NCI-H2227 (cell line): ENCODE results near the gene NDRG4.
A peak's percentile ranks its signal among the peaks of the same experiment; 100 is the strongest.

ENCODE experiments used
- DNase-seq: peaks from one replicate; lab custom pipeline; 2025; ENCODE audit not compliant: unreplicated experiment; lab: John Stamatoyannopoulos, UW

Gene NDRG4

DNA sequence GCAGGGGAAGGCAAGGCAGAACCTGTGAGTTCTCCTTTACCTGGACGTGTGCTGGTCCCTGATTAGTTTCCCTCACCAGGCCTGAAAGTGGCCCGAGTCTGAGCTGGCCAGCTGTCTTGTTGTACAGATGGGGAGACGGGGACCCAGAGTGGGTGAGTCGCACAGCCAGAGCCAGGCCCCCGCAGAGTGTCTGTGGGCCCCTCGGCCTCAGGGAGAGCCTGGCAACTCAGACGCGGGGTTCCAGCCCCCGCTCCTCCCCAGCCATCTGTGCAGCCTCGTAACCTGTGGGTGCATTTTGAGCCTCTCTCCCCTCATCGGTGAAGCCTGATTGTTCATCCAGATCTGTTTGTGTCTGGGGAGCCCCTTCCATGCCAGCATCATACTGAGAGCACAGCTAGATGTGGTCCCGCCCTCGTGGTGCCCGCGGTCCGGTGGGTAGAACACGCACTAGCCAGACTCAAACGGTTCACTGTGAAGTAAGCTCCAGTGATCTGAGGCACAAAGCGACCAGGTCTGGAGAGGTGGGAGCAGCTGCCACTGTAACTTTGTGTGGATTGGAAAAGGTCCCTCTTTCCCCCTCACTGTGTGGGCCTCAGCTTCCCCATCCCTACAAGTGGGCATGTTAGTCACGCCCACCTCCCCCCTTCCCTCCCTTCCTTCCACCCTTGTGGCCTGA, 6.0 kb upstream of the NDRG4 start:
- no peak for DNase-seq

DNA sequence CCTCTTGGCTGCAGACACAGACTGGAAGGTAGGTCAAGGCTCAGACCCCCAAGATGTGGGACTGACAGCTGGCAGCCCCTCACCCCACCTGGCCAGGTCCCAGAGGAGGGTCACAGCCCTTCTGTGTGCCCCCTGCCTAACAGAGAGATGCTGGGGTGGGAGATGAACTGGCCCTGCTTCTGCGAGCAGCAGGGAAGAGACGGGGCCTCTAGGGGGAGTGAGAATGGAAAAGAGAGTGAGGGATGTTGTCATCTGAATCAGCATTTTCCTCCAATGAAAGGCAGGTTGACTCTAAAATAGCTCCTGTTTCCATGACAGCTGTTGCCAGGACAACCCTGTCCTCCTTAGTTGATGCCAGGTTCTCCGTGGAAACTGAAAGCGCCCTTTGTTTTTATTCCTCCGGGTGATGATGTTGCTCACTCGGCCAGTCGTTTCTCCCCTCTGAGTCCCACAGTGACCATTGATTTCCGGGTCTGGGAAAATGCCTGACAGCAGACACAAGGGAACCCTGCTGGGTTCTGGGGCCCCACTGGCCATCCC, 4.9 kb upstream of the NDRG4 start:
- peak; percentile 95 for DNase-seq

- DNase-seq: peak; percentile 61
Measured at GRCh38 chr16:58495521-58496331, 4.2 kb upstream of the NDRG4 start.

DNA sequence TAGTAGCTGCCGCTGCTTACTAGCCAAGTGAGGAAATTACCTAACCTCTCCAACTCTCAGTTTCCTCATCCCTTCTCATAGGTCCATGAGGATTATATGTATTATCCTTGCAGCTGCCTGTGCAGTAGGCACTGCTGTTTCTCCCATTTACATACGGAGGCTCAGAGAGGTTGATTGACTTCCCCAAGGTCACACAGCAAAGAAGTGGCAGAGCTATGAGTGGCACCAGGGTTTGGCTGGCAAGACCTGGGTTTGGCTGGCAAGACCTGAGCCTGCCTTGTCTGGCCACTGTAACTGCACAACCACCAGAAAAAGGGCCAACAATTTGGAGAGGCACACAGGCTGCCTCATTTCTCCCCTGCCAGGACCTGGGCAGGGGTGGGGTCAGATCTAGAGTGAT, 2.5 kb upstream of the NDRG4 start:
- no peak for DNase-seq

DNA sequence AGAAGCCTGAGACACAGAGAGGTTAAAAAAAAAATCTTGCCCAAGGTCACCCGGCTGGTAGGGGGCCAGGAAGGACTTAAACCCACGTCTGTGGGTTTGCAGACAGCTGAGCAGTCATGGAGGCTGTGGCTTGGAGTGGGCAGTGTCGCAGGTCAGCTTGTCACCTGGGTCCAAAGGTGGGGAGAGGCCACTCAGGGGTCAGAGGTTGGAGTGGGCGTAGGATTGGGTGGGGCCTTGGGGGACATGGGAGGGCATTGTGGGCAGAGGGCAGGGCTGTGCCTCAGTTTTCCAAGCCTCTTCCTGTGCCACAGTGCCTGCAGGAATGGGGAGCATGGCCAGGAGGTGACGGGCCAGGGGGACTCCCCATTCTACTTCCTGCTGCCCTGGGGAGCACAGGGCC, 2.0 kb upstream of the NDRG4 start:
- no peak for DNase-seq

- no peak for DNase-seq
Measured at GRCh38 chr16:58498341-58499091, 1.4 kb upstream of the NDRG4 start.

DNA sequence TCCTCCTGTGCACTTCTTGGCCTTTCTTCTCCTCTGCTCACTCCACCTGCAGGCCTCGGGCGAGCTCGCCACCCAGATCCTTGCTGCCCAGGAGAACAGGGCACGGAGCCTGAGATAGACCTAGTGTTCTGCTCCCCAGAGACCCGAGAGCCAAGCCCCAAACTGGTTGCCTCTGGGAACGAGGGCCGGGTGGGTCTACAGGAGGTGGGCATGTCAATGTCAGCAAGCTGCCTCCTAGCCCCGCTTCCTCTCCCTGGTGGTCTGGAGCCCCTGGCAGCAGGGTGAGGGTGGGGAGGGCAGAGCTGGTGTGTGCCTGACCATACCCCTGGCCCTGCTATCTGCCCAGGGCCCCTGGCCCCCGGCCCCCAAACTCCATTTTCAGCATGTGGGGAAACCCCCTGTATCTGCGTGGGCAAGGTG, 841 bp upstream of the NDRG4 start:
- no peak for DNase-seq

- DNase-seq: peak; percentile 65
Measured at GRCh38 chr16:58500430-58501241, 693 bp downstream of the NDRG4 start.

DNA sequence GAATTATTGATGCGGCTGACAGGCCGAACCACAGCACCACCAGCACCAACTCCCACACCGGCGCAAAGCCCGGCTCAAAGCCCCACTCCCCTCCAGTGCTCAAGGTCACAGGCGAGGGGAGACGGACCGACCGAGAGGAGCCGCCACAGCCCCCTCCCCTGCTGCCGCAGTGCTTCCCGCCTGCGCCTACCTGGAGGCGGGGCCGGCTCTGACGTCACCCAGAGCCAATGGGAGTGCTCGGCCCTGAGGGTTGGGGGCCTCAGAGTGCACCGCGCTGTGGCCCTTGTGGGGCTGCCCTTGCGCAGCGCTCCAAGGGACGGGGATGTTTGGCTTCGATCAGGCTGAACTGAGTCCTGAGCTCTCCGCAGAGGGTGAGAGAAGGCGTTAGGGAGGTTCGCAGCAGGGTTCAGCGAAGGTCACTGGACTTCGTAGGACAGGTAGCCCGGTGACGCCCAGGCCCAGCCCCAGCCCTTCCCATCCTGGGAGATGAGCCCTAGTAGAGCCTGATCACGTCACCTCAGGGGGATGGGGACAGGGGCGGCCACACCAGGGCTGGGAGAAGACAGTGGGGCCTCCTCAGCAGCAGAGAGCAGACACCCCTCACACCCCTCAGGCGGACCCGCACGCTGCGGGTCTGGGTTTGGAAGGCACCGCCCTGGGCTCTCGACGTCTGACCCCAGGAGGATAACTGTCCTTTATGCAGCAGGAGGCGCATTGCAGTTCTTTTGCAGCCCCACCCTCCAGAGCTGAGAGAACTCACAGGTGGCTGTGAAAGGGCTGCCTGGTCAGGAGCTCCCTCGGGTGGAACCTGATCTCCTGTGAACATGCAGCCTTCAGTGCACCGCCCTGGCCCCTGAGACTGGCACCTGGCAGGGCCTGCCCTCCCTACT, 1.5 kb downstream of the NDRG4 start:
- DNase-seq: peak; percentile 83

- no peak for DNase-seq
Measured at GRCh38 chr16:58502217-58502921, 2.4 kb downstream of the NDRG4 start.

- no peak for DNase-seq
Measured at GRCh38 chr16:58503166-58503862, 3.4 kb downstream of the NDRG4 start.

GRCh38 chr16:58503863-58504688, 4.1 kb downstream of the NDRG4 start:
- DNase-seq: no peak

DNA sequence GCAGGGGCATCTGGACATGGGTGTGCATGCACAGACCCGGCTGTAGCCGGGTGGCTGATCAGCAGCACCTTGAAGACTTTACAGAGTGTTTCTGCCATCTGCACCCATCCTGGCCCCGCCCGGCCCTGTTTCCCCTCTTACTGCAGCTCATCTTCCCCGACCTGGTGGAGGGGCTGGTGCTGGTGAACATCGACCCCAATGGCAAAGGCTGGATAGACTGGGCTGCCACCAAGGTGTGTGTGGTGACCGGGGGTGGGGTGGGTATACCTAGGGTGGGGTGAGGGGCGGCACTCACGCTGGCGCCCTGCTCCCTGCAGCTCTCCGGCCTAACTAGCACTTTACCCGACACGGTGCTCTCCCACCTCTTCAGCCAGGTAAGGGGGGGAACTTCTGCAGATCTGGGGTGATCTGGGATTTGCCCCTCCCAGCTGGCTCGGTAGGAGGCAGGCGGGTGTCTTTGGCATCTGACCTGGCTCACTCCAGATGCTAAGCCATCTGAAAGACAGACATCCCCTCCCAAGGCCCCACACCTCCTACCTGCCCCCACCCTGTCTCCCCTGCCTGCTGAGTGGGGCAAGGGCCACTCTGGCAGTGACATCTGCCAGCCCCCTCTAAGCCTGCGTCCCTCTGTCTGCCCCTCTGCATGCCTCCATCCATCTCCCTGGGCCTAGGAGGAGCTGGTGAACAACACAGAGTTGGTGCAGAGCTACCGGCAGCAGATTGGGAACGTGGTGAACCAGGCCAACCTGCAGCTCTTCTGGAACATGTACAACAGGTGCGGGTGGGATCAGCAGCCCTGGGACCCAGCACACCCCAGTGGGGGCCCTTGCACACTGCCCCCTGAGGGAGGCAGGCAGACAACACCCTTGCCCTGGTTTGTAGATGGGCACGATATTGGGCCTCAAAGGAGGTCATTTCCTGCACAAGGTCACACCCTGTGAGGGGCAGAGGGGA, 6.6 kb downstream of the NDRG4 start:
- no peak for DNase-seq

DNA sequence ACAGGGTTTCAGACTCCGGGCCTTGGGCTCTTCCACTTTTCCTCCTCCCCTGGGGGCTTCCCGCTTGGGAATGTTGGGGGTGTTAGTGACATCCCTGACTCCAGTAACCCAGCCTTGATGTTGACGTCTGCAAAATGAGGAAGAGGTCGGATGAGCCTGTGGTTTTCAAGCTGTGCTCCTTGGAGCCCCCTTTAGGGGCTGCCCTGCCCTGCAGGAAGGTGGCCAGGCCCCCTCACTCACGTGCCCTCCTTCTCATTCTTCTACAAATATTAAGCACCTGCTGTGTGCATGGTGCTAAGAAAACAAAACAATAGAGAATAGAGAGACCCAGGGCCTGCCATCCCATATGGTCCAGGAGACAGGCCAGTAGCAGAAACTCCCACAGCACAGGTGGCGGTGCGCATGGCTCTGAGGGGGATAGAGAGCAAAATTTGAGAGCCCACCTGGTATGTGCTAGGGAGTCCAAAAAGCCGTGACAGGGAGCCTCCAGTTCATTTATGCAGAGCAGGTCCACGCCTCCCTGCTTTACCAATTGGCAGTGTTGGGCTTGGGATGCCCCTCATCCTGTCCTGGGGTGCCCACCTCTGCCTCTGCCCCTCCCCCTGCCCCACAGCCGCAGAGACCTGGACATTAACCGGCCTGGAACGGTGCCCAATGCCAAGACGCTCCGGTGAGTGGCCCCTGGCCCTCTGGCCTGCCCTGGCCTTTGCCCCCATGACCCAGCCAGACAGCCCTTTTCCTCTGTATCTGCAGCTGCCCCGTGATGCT, 7.4 kb downstream of the NDRG4 start:
- DNase-seq: no peak

DNA sequence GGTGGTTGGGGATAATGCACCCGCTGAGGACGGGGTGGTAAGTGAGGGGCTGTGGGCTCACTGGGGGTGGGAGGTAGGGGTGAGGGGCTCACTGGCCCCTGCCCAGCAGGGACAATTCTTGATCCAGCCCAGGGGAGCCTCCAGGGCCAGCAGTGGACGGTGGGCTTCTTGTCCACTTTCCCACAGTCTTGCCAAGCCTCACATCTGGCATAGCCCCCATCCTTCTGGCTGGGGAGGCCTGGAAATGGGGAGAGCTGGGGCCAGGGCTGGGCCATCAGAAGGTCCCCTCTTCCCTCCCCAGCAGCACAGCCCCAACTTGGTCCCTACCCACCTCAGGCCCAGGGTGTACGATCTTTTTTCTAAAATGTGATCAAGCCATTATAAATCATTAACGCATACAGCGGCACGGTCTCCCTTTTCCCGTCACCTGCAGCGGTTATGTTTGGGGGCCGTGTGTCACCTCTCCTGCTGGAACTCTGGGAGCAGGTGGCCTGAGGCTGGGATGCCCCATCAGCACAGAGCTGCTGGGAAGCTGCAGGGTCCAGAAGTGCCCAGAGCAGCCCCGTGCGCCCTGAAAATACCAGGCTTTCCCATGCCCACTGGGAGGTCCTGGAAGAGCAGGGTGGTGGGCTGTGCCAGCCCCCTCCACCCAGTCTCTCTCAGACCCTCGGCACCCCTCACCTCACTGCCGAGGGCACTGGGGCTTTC, 8.2 kb downstream of the NDRG4 start:
- DNase-seq: no peak
